GM19099 (cell line): Measurements from ENCODE around the gene HMBS.

Source experiments
- POLR2A ChIP-seq: IDR thresholded peaks from 3 replicates; pipeline ENCODE4 v1.6.1; 2011; ENCODE audit warnings: low read depth; ENCODE audit not compliant: insufficient read length; ENCODE audit errors: extremely low read depth

HMBS gene

DNA sequence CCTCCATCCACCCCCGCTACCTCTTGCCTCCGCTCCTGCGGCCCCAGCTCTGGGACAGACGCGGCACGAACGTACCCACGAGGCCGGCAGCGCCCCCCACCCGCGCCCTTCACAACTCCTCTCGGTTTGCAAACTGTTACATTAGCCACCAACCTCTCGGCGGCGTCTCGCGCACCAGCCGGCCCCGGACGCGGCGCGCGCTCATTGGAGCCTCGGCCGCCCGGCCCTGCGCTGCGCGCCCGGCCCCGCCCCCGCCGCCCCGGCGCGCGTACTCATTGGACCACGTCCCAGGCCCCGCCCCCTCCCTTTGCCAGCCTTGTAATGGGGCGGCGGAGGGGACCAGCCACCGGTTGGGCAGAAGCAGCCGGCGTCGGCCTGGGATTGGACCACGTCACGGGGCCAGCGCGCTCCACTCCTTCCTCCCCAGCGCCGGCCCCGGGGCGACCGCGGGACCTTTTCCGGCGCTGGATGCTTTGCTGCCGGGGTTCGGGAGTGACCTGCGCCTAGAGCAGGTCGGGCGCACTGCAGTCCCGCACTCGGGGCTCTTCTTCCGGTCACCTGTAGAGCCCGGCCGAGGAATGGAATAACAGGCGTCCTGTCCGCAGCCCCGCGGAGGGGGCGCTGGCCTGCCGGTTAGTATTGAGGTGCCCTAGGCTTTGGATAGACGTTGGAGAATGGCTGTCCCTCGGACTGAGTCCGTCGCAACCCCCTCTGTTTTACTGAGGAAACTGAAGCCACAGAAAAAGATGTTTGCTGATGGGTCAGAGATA, 27.5 kb upstream of the HMBS start, which contains the start of gene HYOU1:
Gene HYOU1 (minus strand): TSS at position 206 of the 770 bp plus-strand sequence. CDS start 1,045 bp downstream, outside the sequence.
- peak; percentile 81 for TF ChIP-seq POLR2A

- TF ChIP-seq POLR2A = no peak
Measured at GRCh38 chr11:119061256-119061655, 23.4 kb upstream of the HMBS start.

DNA sequence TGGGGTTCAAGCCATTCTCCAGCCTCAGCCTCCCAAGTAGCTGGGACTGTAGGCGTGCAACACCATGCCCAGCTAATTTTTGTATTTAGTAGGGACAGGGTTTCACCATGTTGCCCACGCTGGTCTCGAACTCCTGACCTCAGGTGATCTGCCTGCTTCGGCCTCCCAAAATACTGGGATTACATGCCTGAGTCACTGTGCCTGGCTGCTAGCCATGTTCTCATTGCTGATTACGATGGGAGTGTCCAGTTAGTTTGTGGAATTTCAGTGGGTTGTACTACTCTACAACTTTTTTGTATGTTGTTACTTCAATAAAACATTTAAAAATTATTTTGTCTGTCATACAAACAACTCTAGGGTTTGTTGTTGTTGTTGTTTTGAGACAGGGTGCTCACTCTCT, 21.9 kb upstream of the HMBS start:
- no peak for TF ChIP-seq POLR2A

DNA sequence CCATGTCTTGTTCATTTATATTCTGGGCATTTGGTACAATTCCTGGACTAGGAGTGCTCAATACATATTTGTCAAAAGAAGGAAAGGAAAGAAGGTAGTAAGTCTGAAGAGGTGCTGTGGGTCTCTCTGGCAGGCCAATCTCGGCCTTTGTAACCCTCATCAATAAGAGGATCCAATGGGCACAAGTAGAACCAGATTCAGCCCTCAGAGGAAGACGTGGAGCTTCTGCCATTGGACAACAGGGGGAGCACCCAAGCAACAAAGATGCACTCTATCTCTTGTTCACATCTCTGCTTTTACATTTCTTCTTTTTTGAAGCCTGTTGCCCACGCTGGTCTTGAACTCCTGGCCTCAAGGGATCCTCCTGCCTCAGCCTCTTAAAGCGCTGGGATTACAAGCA, 19.3 kb upstream of the HMBS start:
- TF ChIP-seq POLR2A = no peak

DNA sequence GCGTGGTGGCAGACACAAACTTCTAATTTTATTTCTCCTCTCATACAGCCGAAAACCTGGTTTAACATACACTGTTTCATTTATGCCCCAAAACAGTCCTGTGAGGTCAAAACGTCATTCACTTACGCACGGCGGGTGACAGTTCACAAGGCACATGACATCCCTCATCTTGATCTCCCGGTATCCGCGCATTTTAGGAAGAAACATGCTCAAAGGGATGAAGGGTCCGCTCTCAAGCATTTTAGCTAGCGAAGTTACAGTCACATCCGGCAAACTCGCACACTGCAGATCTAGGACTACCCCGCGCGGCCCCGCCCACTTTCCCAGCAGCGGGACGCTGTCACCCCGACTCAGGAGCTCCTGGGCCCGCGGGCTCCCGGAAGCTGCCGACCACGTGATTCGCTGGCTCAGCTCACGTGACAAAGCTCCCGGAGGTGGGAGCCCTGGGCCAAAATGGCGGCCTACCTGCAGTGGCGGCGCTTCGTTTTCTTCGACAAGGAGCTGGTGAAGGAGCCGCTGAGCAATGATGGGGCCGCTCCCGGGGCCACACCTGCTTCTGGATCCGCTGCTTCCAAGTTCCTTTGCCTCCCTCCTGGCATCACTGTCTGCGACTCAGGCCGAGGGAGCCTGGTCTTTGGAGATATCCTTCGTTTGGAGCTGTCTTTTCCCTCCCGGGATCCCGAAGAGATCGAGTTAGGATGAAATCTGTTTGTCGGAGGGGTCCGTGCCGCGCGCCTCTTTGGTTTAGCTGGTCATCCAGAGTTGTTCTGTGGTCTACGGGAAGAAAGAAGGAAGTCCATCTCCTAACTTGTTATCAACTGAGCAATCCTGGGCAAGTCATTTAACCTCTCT, 17.1 kb upstream of the HMBS start, which contains the start of gene VPS11:
Gene VPS11 (plus strand): TSS at position 448 of the 852 bp plus-strand sequence. CDS start 6 bp downstream, at position 454.
- TF ChIP-seq POLR2A = peak; percentile 90

GRCh38 chr11:119077839-119078238, 6.8 kb upstream of the HMBS start:
- no peak for TF ChIP-seq POLR2A

DNA sequence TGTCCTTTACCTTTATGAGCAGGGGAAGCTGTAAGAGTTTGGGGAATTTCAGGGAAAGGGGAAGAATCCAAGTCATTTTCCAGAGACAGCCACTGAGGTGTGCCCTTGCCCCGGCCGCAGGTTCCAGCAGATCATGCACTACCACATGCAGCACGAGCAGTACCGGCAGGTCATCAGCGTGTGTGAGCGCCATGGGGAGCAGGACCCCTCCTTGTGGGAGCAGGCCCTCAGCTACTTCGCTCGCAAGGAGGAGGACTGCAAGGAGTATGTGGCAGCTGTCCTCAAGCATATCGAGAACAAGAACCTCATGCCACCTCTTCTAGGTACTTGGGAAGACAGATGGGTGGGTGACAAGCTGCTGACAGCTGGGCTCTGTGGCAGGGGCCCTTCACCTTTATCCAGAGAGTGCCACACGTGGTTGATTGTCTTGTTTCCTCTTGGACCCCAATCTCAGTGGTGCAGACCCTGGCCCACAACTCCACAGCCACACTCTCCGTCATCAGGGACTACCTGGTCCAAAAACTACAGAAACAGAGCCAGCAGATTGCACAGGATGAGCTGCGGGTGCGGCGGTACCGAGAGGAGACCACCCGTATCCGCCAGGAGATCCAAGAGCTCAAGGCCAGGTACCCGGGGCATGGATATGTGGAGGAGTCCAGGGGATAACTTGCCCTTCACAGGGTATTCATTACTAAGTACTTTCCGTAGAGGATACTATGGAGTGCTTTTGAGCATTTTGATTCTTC, 5.8 kb upstream of the HMBS start:
- TF ChIP-seq POLR2A = no peak

GRCh38 chr11:119081682-119082260, 2.9 kb upstream of the HMBS start:
- no peak for TF ChIP-seq POLR2A

DNA sequence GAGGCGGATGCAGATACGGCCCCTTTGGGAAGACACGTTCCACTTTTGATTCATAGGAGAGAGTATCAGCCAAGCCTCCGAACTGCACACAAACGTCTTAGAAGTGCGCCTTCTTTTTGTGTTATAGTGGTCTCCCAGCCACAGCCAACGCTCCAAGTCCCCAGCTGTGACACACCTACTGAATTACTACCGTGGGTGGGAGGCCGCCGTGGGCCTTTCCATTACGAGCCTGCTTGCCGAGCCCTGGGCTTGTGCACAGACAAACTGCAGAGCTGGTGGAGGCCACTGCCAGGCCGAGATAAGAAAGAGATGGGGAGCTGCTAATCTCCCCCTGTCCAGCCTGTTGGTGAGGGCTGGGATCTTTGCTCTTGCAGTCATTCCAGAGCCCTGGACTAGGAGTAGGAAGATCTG, 761 bp downstream of the HMBS start:
- no peak for TF ChIP-seq POLR2A

DNA sequence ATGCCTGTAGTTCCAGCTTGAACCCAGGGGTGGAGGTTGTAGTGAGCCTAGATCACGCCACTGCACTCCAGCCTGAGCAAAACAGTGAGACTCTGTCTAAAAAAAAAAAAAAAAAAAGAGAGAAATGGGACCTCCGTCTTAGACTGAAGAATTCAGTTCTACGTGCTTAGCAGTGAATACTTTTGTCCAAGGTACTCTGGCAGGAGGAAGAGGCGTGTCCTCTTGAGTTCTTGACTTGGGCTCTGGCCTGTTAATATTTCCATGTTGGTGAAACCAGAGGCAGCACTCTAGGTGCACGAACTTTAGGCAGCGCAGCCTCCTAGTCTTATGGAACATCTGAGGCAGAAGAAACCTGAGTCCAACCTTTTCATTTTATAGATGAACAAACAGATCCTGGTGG, 2.4 kb downstream of the HMBS start:
- TF ChIP-seq POLR2A = no peak

- no peak for TF ChIP-seq POLR2A
Measured at GRCh38 chr11:119087747-119088241, 3.1 kb downstream of the HMBS start.

GRCh38 chr11:119088406-119088805, 3.7 kb downstream of the HMBS start:
- no peak for TF ChIP-seq POLR2A

- no peak for TF ChIP-seq POLR2A
Measured at GRCh38 chr11:119089319-119089718, 4.6 kb downstream of the HMBS start.

DNA sequence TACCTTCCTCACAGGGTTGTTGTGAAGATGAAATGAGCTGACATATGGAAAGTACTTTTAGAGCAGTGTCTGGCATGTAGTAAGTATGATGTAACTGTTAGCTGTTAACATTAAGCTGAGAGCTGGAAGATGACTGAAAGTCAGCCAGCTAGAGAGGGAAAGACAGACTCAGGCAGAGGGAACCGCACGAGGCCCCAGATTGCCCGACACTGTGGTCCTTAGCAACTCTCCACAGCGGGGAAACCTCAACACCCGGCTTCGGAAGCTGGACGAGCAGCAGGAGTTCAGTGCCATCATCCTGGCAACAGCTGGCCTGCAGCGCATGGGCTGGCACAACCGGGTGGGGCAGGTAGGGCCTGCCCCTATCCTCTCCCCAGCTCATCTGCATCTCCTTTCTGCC, 6.5 kb downstream of the HMBS start:
- TF ChIP-seq POLR2A = no peak
